Measurements from ENCODE around the gene GALNT2.

The GALNT2 gene

GRCh38 chr1:230262867-230263567 lies 196.0 kb downstream of the GALNT2 start:
- Mint-ChIP-seq H3K27me3 (no peaks in the 10 kb centered on the region), H3K4me3 (no peak overlapping the region), H3K4me1 (peaks cover 34 to 53% of the 10 kb centered on the region in 2 donors), H3K9me3 (peaks cover 0 to 2% of the 10 kb centered on the region in 2 donors), H3K36me3 (peaks cover 51 to 81% of the 10 kb centered on the region in 2 donors), H3K27ac (no peak overlapping the region)
- ATAC-seq (replicated peaks) (peak; percentile 41 to 55), DNase-seq (no peak)

DNA sequence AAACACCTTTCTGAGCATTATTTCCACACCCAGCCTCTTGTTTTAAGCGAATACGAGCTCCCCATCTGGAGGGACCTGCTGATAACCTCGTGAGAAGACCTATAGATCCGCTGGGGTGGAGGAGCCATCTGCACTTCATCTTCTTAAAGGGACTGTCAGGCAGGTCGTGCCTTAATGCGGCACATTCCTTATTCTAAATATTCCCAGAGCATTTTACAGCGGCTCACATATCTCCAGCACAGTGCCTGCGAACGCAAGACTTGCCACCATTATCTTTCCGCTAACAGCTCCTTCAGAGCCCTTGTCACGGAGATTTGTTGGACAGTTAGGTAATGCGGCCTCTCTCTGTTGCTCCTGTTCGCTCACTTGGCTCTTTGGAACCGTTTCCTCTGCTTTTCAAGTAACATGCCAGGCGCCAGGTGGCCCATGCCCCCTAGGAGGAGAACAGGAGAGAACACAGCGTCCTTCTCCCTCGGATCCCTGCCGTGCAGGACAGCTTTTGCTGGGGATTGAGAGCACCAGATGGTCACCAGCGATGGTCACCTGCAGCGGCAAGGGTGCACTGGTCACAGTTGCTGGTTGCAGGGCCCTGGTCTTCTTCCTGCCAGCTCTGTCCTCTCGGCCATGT lies 196.6 kb downstream of the GALNT2 start:
- H3K36me3 Mint-ChIP-seq: peaks cover 48 to 76% of the 10 kb centered on the region in 2 donors
- DNase-seq: no peak

DNA sequence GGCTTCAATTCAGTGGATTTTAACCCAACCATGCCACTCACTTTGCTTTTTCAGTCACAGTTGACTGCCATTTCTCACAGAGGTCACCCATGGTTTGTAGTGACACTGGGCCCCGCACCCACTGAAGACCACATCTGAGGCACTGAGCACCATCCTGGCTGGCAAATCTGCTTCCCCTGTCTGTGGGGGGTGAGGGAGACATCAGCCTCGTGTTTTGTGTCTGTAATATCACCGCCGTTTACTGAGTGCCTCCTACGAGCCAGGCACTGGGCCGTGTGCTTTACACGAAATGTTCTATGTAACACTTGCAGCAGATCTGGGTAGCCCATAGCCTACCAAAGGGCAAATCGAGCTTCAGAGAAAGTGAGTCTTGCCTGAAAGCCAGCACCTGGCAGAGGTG lies 197.3 kb downstream of the GALNT2 start:
- Mint-ChIP-seq H3K4me3 (no peak overlapping the region), H3K4me1 (peaks cover 38 to 60% of the 10 kb centered on the region in 2 donors), H3K27me3 (no peaks in the 10 kb centered on the region), H3K27ac (no peak overlapping the region), H3K36me3 (peaks cover 48 to 72% of the 10 kb centered on the region in 2 donors), H3K9me3 (peaks cover 0 to 2% of the 10 kb centered on the region in 2 donors)
- no peak for ATAC-seq (replicated peaks)
- no peak for DNase-seq

More for the DNA sequence above, 196.6 kb downstream of the GALNT2 start:
- Mint-ChIP-seq H3K27ac (no peak overlapping the region), H3K27me3 (no peaks in the 10 kb centered on the region), H3K9me3 (peaks cover 0 to 2% of the 10 kb centered on the region in 2 donors), H3K4me3 (no peak overlapping the region), H3K4me1 (peaks cover 37 to 56% of the 10 kb centered on the region in 2 donors)
- no peak for ATAC-seq (replicated peaks)

- ATAC-seq (replicated peaks) (no peak), DNase-seq (no peak)
- no peaks in the 10 kb centered on the region for H3K27me3 Mint-ChIP-seq
- peak overlapping the region; percentile 9 for H3K27ac Mint-ChIP-seq
- H3K9me3 Mint-ChIP-seq: no peaks in the 10 kb centered on the region
- peaks cover 44 to 68% of the 10 kb centered on the region in 2 donors for H3K36me3 Mint-ChIP-seq
- no peak overlapping the region for H3K4me3 Mint-ChIP-seq
- peaks cover 37 to 61% of the 10 kb centered on the region in 2 donors for H3K4me1 Mint-ChIP-seq
Observed at GRCh38 chr1:230265200-230266115, 198.4 kb downstream of the GALNT2 start.

DNA sequence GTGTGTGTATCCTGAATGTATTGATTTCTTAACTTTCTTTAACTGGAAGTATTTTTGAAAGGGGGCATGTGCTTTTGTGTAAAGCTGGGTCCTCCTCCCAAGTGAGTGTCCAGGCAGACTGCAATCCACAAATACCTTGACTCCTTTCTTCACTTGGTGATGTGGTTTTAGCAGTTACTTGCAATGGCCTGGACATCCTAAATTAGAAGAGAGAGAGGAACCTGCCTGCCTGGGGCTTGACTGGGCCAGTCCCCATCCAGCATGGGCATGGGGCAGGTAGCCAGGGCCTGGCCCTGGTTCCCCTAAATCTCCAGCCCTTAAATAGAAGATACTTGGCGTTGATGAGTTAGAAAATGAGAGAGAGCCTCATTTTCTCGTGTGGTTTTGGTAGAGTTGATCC lies 199.4 kb downstream of the GALNT2 start:
- no peak for ATAC-seq (replicated peaks)
- H3K27me3 Mint-ChIP-seq: no peaks in the 10 kb centered on the region
- no peaks in the 10 kb centered on the region for H3K9me3 Mint-ChIP-seq
- DNase-seq: no peak
- H3K27ac Mint-ChIP-seq: peak overlapping the region; percentile 2
- H3K4me3 Mint-ChIP-seq: no peak overlapping the region
- peaks cover 44 to 73% of the 10 kb centered on the region in 2 donors for H3K36me3 Mint-ChIP-seq
- H3K4me1 Mint-ChIP-seq: peaks cover 42 to 65% of the 10 kb centered on the region in 2 donors

- ATAC-seq (replicated peaks): no peak
- Mint-ChIP-seq H3K4me3 (no peak overlapping the region), H3K27ac (peak overlapping the region; percentile 31), H3K4me1 (peaks cover 39 to 66% of the 10 kb centered on the region in 2 donors), H3K27me3 (no peaks in the 10 kb centered on the region), H3K9me3 (no peaks in the 10 kb centered on the region), H3K36me3 (peaks cover 40 to 65% of the 10 kb centered on the region in 2 donors)
- DNase-seq: no peak
Observed at GRCh38 chr1:230267338-230268065, 200.5 kb downstream of the GALNT2 start.

DNA sequence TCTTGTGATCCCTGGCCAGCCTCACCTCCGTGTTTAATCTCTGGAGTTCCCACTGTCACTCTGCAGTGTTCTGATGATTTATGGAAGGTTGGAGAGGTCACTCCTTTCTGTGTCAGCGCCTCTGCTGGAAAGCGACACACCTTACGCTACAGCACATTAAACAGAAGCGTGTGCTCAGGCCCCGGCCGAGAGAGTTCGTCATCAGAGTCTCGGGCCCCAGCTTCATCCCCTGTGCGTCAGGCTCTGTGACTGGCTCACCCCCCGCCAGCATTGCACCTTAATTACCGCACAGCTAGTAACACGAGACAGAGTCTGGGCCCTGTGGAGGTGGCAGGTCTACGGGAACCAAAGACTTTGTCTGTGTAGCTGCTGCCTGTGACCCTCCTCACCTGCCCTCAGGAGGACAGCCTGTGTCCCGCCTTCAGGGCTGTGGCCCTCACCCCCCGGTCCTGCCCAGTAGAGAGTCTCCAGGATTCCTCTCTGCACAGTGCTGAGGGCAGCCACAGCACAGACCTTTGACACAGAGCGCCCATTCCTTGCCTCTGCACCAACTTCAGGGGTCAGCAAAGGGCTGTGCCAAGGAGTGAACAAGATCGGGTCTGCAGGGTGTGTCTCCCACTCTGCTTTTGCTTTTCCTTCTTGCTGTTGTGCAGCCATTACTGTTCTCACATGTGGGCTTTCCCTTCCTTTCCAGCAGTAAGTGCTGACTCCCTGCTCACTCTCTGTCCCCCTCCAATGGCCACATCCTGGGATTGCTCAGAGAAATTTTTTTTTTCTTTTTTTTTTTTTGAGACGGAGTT lies 201.5 kb downstream of the GALNT2 start:
- H3K36me3 Mint-ChIP-seq: peaks cover 34 to 60% of the 10 kb centered on the region in 2 donors
- no peak overlapping the region for H3K4me3 Mint-ChIP-seq
- H3K9me3 Mint-ChIP-seq: no peaks in the 10 kb centered on the region
- H3K27ac Mint-ChIP-seq: peak overlapping the region; percentile 31
- ATAC-seq (replicated peaks) (peak in 1 of 2 donors; percentile 9), DNase-seq (no peak)
- H3K4me1 Mint-ChIP-seq: peaks cover 43 to 66% of the 10 kb centered on the region in 2 donors
- no peaks in the 10 kb centered on the region for H3K27me3 Mint-ChIP-seq

GRCh38 chr1:230270185-230270558 lies 203.1 kb downstream of the GALNT2 start:
- Mint-ChIP-seq H3K36me3 (peaks cover 18 to 49% of the 10 kb centered on the region in 2 donors), H3K9me3 (no peaks in the 10 kb centered on the region), H3K27me3 (no peaks in the 10 kb centered on the region), H3K27ac (peak overlapping the region; percentile 72), H3K4me1 (peaks cover 41 to 61% of the 10 kb centered on the region in 2 donors), H3K4me3 (peak overlapping the region; percentile 9 to 26)
- DNase-seq (no peak), ATAC-seq (replicated peaks) (peak in 1 of 2 donors; percentile 27)

DNA sequence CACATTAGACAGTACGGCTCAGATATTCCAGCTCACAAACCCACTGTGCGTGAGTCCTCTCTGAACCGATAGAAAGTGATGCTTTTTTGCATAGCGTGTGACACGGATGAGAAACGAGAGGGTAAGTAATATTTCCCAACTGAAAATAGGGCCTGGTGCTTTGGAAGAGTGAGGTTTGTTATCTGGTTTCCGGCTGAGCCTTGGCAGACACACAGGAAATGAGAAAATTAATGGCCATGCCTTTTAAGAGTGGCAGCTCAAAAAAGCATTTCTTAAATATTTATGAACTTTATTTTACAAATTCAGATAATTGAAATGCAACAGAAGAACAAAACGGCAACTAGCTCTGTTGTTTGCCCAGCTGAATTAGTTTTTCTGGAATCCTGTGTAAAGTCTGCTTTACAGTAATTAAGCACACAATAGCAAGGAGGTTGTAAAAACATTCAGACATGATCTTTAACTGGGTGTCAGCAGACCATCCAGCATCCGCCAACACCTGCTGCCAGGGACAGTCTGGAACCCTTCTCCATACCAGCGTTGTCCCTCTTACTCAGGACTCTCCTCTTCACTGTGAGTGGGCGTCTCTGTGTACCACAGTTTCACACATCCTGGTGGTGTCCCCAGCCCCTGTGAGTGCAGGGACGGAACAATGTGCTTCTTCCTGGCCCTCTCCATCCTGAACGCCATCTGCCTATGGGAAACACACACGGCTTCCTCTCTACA lies 203.7 kb downstream of the GALNT2 start:
- no peaks in the 10 kb centered on the region for H3K27me3 Mint-ChIP-seq
- peaks cover 17 to 43% of the 10 kb centered on the region in 2 donors for H3K36me3 Mint-ChIP-seq
- ATAC-seq (replicated peaks) (peak; percentile 89 to 92), DNase-seq (peak; percentile 57)
- peaks cover 37 to 59% of the 10 kb centered on the region in 2 donors for H3K4me1 Mint-ChIP-seq
- H3K9me3 Mint-ChIP-seq: no peaks in the 10 kb centered on the region
- peak overlapping the region; percentile 72 for H3K27ac Mint-ChIP-seq
- peak overlapping the region; percentile 26 to 60 for H3K4me3 Mint-ChIP-seq

DNA sequence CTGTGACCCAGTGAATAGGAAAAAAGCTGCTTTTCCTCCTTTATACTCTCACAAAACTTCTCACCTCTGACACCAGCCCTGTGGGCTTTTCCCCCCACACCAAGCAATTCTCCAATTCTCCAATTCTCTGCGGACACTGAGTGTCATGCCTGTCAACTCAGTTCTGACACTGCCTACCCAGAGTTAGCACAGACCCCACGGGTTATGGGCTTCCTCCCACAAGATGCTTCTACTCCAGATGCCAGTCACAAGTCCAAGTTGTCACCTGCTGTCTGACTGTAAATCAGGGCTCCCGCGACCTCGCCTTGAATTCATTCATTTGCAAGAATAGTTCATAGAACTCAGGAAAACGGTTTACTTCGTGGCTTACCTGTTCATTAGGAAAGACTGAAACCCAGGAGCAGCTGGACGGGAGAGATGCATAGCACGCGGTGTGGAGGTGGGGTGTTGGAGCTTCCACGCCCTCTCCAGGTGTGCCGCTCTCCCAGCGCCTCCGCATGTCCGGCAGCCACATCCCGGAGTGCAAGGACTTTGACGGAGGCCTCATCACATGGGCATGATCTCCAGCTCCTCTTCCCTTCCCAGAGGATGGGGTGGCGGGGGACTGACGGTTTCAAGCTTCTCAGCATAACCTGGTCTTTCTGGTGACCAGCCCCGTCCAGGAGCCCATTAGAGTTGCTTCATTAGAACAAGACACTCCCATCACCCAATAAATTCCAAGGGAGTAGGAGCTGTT lies 204.4 kb downstream of the GALNT2 start:
- DNase-seq (no peak), ATAC-seq (replicated peaks) (no peak)
- Mint-ChIP-seq H3K27me3 (no peaks in the 10 kb centered on the region), H3K27ac (peak overlapping the region; percentile 48), H3K4me3 (peak overlapping the region; percentile 26 to 60), H3K36me3 (peaks cover 21 to 40% of the 10 kb centered on the region in 2 donors), H3K4me1 (peaks cover 37 to 64% of the 10 kb centered on the region in 2 donors), H3K9me3 (no peaks in the 10 kb centered on the region)

DNA sequence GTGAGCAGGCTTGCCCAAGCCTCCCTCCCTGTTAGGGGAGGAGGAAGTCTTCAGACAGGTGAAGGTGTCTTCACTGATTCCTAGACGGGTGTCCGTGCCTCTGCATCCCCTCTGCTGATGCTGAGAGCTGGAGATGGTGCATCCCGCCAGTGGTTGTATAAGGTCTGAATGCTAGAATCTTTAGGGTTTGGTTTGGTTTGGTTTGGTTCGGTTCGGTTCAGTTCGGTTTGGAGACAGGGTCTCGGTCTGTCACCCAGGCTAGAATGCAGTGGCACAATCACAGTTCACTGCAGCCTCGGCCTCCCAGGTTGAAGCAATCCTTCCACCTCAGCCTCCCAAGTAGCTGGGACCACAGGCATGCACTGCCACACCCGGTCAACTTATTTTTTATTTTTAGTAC lies 205.5 kb downstream of the GALNT2 start:
- no peaks in the 10 kb centered on the region for H3K9me3 Mint-ChIP-seq
- peak overlapping the region; percentile 94 for H3K27ac Mint-ChIP-seq
- no peaks in the 10 kb centered on the region for H3K27me3 Mint-ChIP-seq
- DNase-seq (no peak), ATAC-seq (replicated peaks) (no peak)
- no peak overlapping the region for H3K4me3 Mint-ChIP-seq
- H3K36me3 Mint-ChIP-seq: peaks cover 23 to 40% of the 10 kb centered on the region in 2 donors
- peaks cover 43 to 74% of the 10 kb centered on the region in 2 donors for H3K4me1 Mint-ChIP-seq

- no peak for ATAC-seq (replicated peaks)
- no peak for DNase-seq
- peaks cover 42 to 76% of the 10 kb centered on the region in 2 donors for H3K4me1 Mint-ChIP-seq
- no peaks in the 10 kb centered on the region for H3K9me3 Mint-ChIP-seq
- H3K36me3 Mint-ChIP-seq: peaks cover 21 to 39% of the 10 kb centered on the region in 2 donors
- peak overlapping the region; percentile 94 for H3K27ac Mint-ChIP-seq
- H3K4me3 Mint-ChIP-seq: peak overlapping the region in 1 of 2 donors; percentile 41
- H3K27me3 Mint-ChIP-seq: no peaks in the 10 kb centered on the region
Observed at GRCh38 chr1:230273141-230273710, 206.2 kb downstream of the GALNT2 start.

Measured in stimulated activated naive B cell treated with anti-CD40 and anti-IgM and Interleukin-4, amounts not matched to agents 10 μg/mL and 1 μg/mL and 100 μg/mL, for 72 hours (primary cell).